AG10803 (cell line): ENCODE results near the gene PRKACB.

Source experiments
- DNase-seq: peaks from one replicate; pipeline ENCODE4 v3.0.0; 2010; ENCODE audit warnings: low read depth
- H3K4me3 ChIP-seq: 2 replicates; pipeline ENCODE4 v1.5.1; 2011; ENCODE audit warnings: mild to moderate bottlenecking, low read length, control low read depth
- CTCF ChIP-seq: conservative IDR thresholded peaks from 2 replicates; pipeline ENCODE4 v1.5.1; 2011; ENCODE audit warnings: mild to moderate bottlenecking, low read length, control low read depth, inconsistent platforms

The PRKACB gene

DNA sequence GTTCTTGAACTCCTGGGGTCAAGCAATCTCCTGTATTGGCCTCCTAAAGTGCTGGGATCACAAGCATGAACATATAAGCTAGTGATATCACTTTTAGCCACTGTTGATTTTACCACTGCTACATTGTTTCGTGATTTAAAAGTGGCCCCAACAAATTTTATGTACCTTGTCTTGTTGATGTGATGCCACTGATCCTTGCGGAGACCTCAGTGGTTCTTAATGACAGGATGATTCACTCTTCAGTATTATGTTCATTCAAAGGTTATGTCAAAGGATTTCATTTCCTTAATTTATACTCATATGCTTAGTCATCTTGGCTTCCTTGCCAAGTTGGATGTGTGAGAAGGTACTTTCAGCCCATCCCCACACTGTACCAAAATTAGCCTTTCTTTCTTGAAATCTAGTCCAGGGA is 12.1 kb downstream of the PRKACB start:
- H3K4me3 ChIP-seq: no peak overlapping the region
- no peak for TF ChIP-seq CTCF
- DNase-seq: peak; percentile 63

- TF ChIP-seq CTCF: no peak
- H3K4me3 ChIP-seq: no peak overlapping the region
- DNase-seq: no peak
These were observed 15.6 kb downstream of the PRKACB start for GRCh38 chr1:84159533-84160240.

- no peak for DNase-seq
- TF ChIP-seq CTCF: no peak
- no peak overlapping the region for H3K4me3 ChIP-seq
These were observed 18.2 kb downstream of the PRKACB start for GRCh38 chr1:84162295-84162694.

- no peak for DNase-seq
- TF ChIP-seq CTCF: no peak
- no peak overlapping the region for H3K4me3 ChIP-seq
These were observed 19.3 kb downstream of the PRKACB start for GRCh38 chr1:84163123-84163931.

DNA sequence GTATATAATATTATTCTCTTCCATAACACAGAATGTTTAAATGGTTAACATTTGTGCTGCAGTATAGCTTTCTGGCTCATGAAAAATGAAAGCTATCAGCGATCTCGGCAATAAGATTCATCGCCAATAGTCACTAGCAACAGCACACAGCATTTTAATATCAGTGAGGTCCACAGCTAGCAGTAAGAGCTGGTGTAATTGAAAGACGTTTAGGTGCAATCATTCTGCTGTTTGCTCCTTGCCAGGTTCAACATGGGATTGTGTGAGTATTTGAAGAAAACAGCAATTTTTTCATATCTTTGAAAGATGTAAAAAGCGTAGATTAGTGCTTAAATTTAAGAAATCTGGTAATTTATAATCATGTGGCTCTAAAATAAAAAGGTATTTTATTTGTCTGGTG is 20.1 kb downstream of the PRKACB start:
- TF ChIP-seq CTCF: no peak
- DNase-seq: peak; percentile 38
- peak overlapping the region; percentile 41 for H3K4me3 ChIP-seq

DNA sequence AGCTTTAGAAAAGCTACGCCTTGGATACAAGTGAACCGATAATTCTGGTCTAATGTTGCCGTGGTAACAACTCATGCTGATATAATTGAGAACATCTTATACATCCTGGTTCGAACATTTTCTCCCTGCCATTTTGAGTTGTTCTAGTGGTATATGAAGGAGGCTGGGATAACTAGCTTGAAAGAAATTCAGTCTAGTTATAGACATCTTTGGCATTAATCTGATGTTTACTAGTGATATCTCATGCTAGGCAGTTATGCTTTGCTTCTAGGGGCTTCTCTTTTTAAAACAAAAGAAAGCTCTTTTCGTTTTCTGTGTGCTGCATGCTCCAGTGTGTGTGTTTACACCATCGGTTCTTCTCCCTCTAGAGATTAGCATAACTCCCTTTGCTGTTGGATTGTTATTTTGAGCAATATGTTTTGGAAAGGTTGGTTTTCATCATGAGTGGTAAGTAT is 20.5 kb downstream of the PRKACB start:
- DNase-seq: no peak
- peak overlapping the region; percentile 41; the same call in 1 of the 2 replicates for H3K4me3 ChIP-seq
- TF ChIP-seq CTCF: no peak

- no peak for TF ChIP-seq CTCF
- no peak for DNase-seq
- no peak overlapping the region for H3K4me3 ChIP-seq
These were observed 21.5 kb downstream of the PRKACB start for GRCh38 chr1:84165601-84166000.
